ENCODE results near the gene KIF6.

The KIF6 gene

GRCh38 chr6:39281312-39281980 lies 443.8 kb downstream of the KIF6 start:
- no peak for DNase-seq (ENCODE audit: low read depth)

- DNase-seq (ENCODE audit: low read depth), result no peak
Observed at GRCh38 chr6:39280247-39280731, 444.9 kb downstream of the KIF6 start.
